ENCODE data around the gene HOXA9.

HOXA9 gene

GRCh38 chr7:27124902-27125689, 40.2 kb downstream of the HOXA9 start:
- DNase-seq, result no peak

- DNase-seq, result no peak
These were observed 41.0 kb downstream of the HOXA9 start for GRCh38 chr7:27124096-27124901.

- no peak for DNase-seq
These were observed 41.8 kb downstream of the HOXA9 start for GRCh38 chr7:27123477-27124053.

GRCh38 chr7:27123007-27123476, 42.3 kb downstream of the HOXA9 start:
- no peak for DNase-seq

GRCh38 chr7:27122077-27122910, 43.0 kb downstream of the HOXA9 start:
- no peak for DNase-seq

GRCh38 chr7:27121684-27122076, 43.7 kb downstream of the HOXA9 start:
- DNase-seq, result no peak

- DNase-seq, result no peak
These were observed 45.9 kb downstream of the HOXA9 start for GRCh38 chr7:27119412-27119911.

GRCh38 chr7:27118580-27118979, 46.8 kb downstream of the HOXA9 start:
- no peak for DNase-seq

- DNase-seq, result no peak
These were observed 47.3 kb downstream of the HOXA9 start for GRCh38 chr7:27117887-27118491.

- DNase-seq, result no peak
These were observed 48.1 kb downstream of the HOXA9 start for GRCh38 chr7:27116962-27117886.

- DNase-seq, result no peak
These were observed 49.0 kb downstream of the HOXA9 start for GRCh38 chr7:27116031-27116961.

- DNase-seq, result no peak
These were observed 49.9 kb downstream of the HOXA9 start for GRCh38 chr7:27115221-27116026.

GRCh38 chr7:27114881-27115220, 50.5 kb downstream of the HOXA9 start:
- no peak for DNase-seq

GRCh38 chr7:27113991-27114769, 51.2 kb downstream of the HOXA9 start:
- DNase-seq, result no peak

- no peak for DNase-seq
These were observed 52.1 kb downstream of the HOXA9 start for GRCh38 chr7:27112955-27113949.
